H1 (cell line): ENCODE results near the gene VOPP1. TPM values are rescaled to one million over a fixed set of nuclear protein-coding genes. Genes with fewer than 3 reads are reported as not detected.

Experiments
- CHD7 ChIP-seq: fragments of 300-600 bp; sonication (generic); IDR thresholded peaks from 2 replicates; pipeline ENCODE4 v1.7.1; 2012; ENCODE audit warnings: low read length, moderate library complexity, mild to moderate bottlenecking, inconsistent platforms; ENCODE audit not compliant: insufficient replicate concordance
- MAFK ChIP-seq: IDR thresholded peaks from 2 replicates; pipeline ENCODE4 v1.6.1; 2012; ENCODE audit warnings: low read depth, mild to moderate bottlenecking, improper control_type of control experiment, low read length
- RXRA ChIP-seq: IDR thresholded peaks from 2 replicates; pipeline ENCODE4 v1.6.1; 2011; ENCODE audit warnings: low read depth, mild to moderate bottlenecking, low read length, moderate library complexity; ENCODE audit not compliant: insufficient read depth
- SP1 ChIP-seq: IDR thresholded peaks from 2 replicates; pipeline ENCODE4 v1.6.1; 2011; ENCODE audit warnings: low read depth, low read length
- SRF ChIP-seq: IDR thresholded peaks from 2 replicates; pipeline ENCODE4 v1.6.1; 2011; ENCODE audit warnings: mild to moderate bottlenecking, low read depth, low read length, moderate library complexity
- ZNF274 ChIP-seq: IDR thresholded peaks from 2 replicates; pipeline ENCODE4 v1.7.0; 2012; ENCODE audit warnings: low read length, borderline replicate concordance; ENCODE audit errors: extremely low read depth
- polyA plus RNA-seq, 7 experiments: library from polyadenylated mRNA; depleted of rRNA in 3 of 7; stranded (reverse) in 5 of 7; unstranded in 2 of 7; fragments of >200 nt in 5 of 7; fragments of 200-250 nt in 2 of 7; gene quantifications; 1 replicate in 5 of 7; 2 replicates in 1 of 7; 4 replicates in 1 of 7; pipeline versions ENCODE4 v1.2.1 to v1.2.3, GENCODE V29; 2011 to 2013; ENCODE audit warnings: missing spikeins in 2 of 7, mixed read lengths in 2 of 7
- total RNA-seq: library from RNA; stranded (reverse); fragmentation: NEBNext Ultra II Directional; extraction: Animal tissue kit (Norgen Biotek cat#: 25700); gene quantifications from 2 replicates; pipeline ENCODE4 v1.2.1, GENCODE V29; 2021

VOPP1 gene
- total and polyA plus RNA-seq, 2 of the 8 experiments (the other 6 are each of a cell fraction or from before 2014, with no cell fraction given): 44.7 to 83.0 TPM

GRCh38 chr7:55441774-55442522, 130.4 kb downstream of the VOPP1 start (continued):
- TF ChIP-seq CHD7: no peak
- no peak for TF ChIP-seq SRF
- TF ChIP-seq ZNF274: no peak
- no peak for TF ChIP-seq MAFK
- no peak for TF ChIP-seq RXRA
- TF ChIP-seq SP1: no peak
- TF ChIP-seq, all 59 proteins: peak for 0
